ENCODE data around the gene C19orf67. TPM values are rescaled to one million over a fixed set of nuclear protein-coding genes. Genes with fewer than 3 reads are reported as not detected.
A peak's percentile ranks its signal among the peaks of the same experiment; 100 is the strongest.

C19orf67 gene
- total and polyA plus RNA-seq, 2 of the 13 experiments (the other 11 are each of a cell fraction or from before 2014, with no cell fraction given) = 0.11 to 0.32 TPM

- no peak for ATAC-seq
- Histone ChIP-seq H3K79me2 (ENCODE audit: insufficient read depth, low read length) (no peaks in the 10 kb centered on the region), H3K9ac (ENCODE audit: insufficient read depth, low read depth, low read length) (no peak overlapping the region), H2AFZ (ENCODE audit: low read length) (no peak overlapping the region), H3K27me3 (ENCODE audit: control insufficient read depth in 1 of 2, insufficient read depth in 2 of 2, low read length in 2 of 2) (no peaks in the 10 kb centered on the region), H3K9me3 (ENCODE audit: low read length) (no peaks in the 10 kb centered on the region), H3K4me2 (ENCODE audit: low read depth, low read length) (no peak overlapping the region), H3K36me3 (replicated peaks in 1 of 2; ENCODE audit: control insufficient read depth in 1 of 2, insufficient read depth in 2 of 2, low read length in 2 of 2) (peaks cover 4 to 5% of the 10 kb centered on the region in 2 experiments; a peak in 2 of 5 replicates), H4K20me1 (ENCODE audit: insufficient read depth, low read length) (no peaks in the 10 kb centered on the region), H3K4me1 (ENCODE audit: insufficient read depth, low read length) (peaks cover 24% of the 10 kb centered on the region), H3K4me3 (replicated peaks in 1 of 3; ENCODE audit: insufficient read depth in 1 of 3, low read depth in 2 of 3, low read length in 3 of 3) (no peak overlapping the region), H3K27ac (ENCODE audit: extremely low read length, insufficient read depth, low read length) (no peak overlapping the region)
- DNase-seq (ENCODE audit: low spot score) = no peak
- ChIA-PET POLR2A (no interaction called here), CTCF (ENCODE audit: low intra/inter-chr PET ratio, low total read pairs) (no interaction called here)
- in situ Hi-C loops (cut with HindIII; ENCODE audit: extremely low pct_ligation_motif_present, low pct_unique_long_range_greater_than_20kb) = no loop called here
- intact Hi-C loops (cut with micrococcal nuclease; ENCODE audit: unreplicated experiment) = no loop called here
- 98% methylated on average over 13 of the region's 23 CpGs for WGBS (ENCODE audit: low lambda C conversion rate)
- no TSS peak for BruUV-seq (replicated peaks)
- FAIRE-seq = no peak
- TF ChIP-seq ZNF260 (CRISPR knock-in tag; IDR thresholded peaks at IDR 0.05; ENCODE audit: borderline replicate concordance, low read depth) (no peak), ZMYM3 (CRISPR knock-in tag; IDR thresholded peaks at IDR 0.05) (0 out of 2 replicates have a peak, but pooled peaks have one; percentile 36), FOXP1 (IDR thresholded peaks at IDR 0.05) (no peak), FOXP1 (CRISPR knock-in tag; IDR thresholded peaks at IDR 0.05) (no peak), ZNF616 (CRISPR knock-in tag; IDR thresholded peaks at IDR 0.05; ENCODE audit: low read depth) (no peak), AGO2 (optimal IDR thresholded peaks at IDR 0.05; ENCODE audit: low read depth, low read length) (peak; percentile 17), ZNF276 (CRISPR knock-in tag; IDR thresholded peaks at IDR 0.05; ENCODE audit: low read depth) (no peak), RBFOX2 (IDR thresholded peaks at IDR 0.05; ENCODE audit: low read depth, low read length) (0 out of 2 replicates have a peak, but pooled peaks have one; percentile 26), ZNF639 (CRISPR knock-in tag; conservative IDR thresholded peaks at IDR 0.05) (no peak), SIX4 (CRISPR knock-in tag; IDR thresholded peaks at IDR 0.05) (no peak), IKZF1 (IDR thresholded peaks at IDR 0.05) (no peak), SOX5 (CRISPR knock-in tag; IDR thresholded peaks at IDR 0.05; ENCODE audit: borderline replicate concordance) (no peak), DPF2 (CRISPR knock-in tag; IDR thresholded peaks at IDR 0.05; ENCODE audit: borderline replicate concordance, low read depth) (no peak), ZNF629 (CRISPR knock-in tag; conservative IDR thresholded peaks at IDR 0.05) (peak; percentile 91), ARNTL (CRISPR knock-in tag; IDR thresholded peaks at IDR 0.05) (no peak), ZNF10 (CRISPR knock-in tag; IDR thresholded peaks at IDR 0.05; ENCODE audit: borderline replicate concordance, low read depth) (no peak), NR2F1 (CRISPR knock-in tag; IDR thresholded peaks at IDR 0.05) (no peak)
These were observed 22.2 kb upstream of the C19orf67 start for GRCh38 chr19:14107581-14108461.
